GM21717 (cell line): ENCODE results near the gene RAB3GAP1.
"Not testable (repeated sequence)": the region's sequence is repeated elsewhere in the genome, so short reads cannot be mapped to it uniquely, and the experiment has no call there.

Experiments used
- ATAC-seq: cut with Tn5 transposase; IDR thresholded peaks from one replicate; pipeline ENCODE4 v1.9.1; 2021; ENCODE audit warnings: mild to moderate bottlenecking, moderate library complexity; ENCODE audit not compliant: unreplicated experiment

RAB3GAP1 gene

GRCh38 chr2:135052997-135053474, 944 bp downstream of the RAB3GAP1 start:
- ATAC-seq: peak; percentile 31

GRCh38 chr2:135055182-135055786, 3.2 kb downstream of the RAB3GAP1 start:
- no peak for ATAC-seq

- ATAC-seq: no peak
Measured at GRCh38 chr2:135056790-135057189, 4.7 kb downstream of the RAB3GAP1 start.

GRCh38 chr2:135059577-135059976, 7.5 kb downstream of the RAB3GAP1 start:
- ATAC-seq: no peak

GRCh38 chr2:135063210-135063609, 11.1 kb downstream of the RAB3GAP1 start:
- ATAC-seq: no peak

- ATAC-seq: no peak
Measured at GRCh38 chr2:135064149-135064548, 12.1 kb downstream of the RAB3GAP1 start.

- ATAC-seq: no peak
Measured at GRCh38 chr2:135066710-135067109, 14.6 kb downstream of the RAB3GAP1 start.

- ATAC-seq: no peak
Measured at GRCh38 chr2:135072125-135072997, 20.3 kb downstream of the RAB3GAP1 start.

- no peak for ATAC-seq
Measured at GRCh38 chr2:135074216-135074615, 22.1 kb downstream of the RAB3GAP1 start.

GRCh38 chr2:135076556-135076955, 24.5 kb downstream of the RAB3GAP1 start:
- ATAC-seq: no peak

GRCh38 chr2:135078417-135078816, 26.3 kb downstream of the RAB3GAP1 start:
- no peak for ATAC-seq

GRCh38 chr2:135086222-135086621, 34.1 kb downstream of the RAB3GAP1 start:
- no peak for ATAC-seq

GRCh38 chr2:135089597-135089996, 37.5 kb downstream of the RAB3GAP1 start:
- not testable (repeated sequence) for ATAC-seq

GRCh38 chr2:135091681-135092080, 39.6 kb downstream of the RAB3GAP1 start:
- ATAC-seq: no peak

GRCh38 chr2:135093193-135093592, 41.1 kb downstream of the RAB3GAP1 start:
- ATAC-seq: no peak

- ATAC-seq: no peak
Measured at GRCh38 chr2:135093670-135094330, 41.7 kb downstream of the RAB3GAP1 start.

GRCh38 chr2:135094508-135094907, 42.4 kb downstream of the RAB3GAP1 start:
- no peak for ATAC-seq

GRCh38 chr2:135095591-135095990, 43.5 kb downstream of the RAB3GAP1 start:
- ATAC-seq: no peak

- no peak for ATAC-seq
Measured at GRCh38 chr2:135096665-135097446, 44.8 kb downstream of the RAB3GAP1 start.

- ATAC-seq: no peak
Measured at GRCh38 chr2:135097532-135098231, 45.6 kb downstream of the RAB3GAP1 start.
